ENCODE results near the gene TUBGCP2. TPM values are rescaled to one million over a fixed set of nuclear protein-coding genes. Genes with fewer than 3 reads are reported as not detected.

TUBGCP2 gene
- total RNA-seq, 1 donor: 66.9 TPM

DNA sequence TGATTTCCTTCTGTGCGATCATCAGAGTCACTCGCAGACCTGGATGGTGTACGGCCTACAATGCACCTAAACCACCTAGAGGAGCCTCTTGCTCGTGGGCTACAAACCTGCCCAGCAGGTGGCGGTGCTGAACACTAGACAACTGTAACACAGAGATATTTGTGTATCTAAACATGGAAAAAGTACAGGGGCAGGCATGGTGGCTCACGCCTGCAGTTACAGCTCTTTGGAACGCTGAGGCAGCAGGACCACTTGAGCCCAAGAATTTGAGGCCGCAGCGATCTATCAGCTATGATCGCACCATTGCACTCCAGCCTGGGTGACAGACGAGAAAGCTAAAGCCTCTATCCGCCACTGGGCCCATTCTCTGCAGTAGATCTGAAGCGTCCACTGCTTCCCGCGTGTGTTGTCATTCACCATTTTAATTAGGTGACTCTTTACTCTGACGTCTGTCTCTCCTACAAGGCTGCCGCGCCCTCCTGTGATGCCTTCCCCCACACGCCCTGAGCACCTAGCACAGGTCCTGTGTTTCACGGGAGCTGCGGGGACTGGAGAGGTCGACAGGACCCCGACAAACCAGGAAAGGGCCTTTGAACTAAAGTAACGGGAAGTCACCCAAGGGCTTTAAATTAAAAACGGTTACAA is 774 bp downstream of the TUBGCP2 start:
- DNase-seq (ENCODE audit: low read depth): peak; percentile 66

DNA sequence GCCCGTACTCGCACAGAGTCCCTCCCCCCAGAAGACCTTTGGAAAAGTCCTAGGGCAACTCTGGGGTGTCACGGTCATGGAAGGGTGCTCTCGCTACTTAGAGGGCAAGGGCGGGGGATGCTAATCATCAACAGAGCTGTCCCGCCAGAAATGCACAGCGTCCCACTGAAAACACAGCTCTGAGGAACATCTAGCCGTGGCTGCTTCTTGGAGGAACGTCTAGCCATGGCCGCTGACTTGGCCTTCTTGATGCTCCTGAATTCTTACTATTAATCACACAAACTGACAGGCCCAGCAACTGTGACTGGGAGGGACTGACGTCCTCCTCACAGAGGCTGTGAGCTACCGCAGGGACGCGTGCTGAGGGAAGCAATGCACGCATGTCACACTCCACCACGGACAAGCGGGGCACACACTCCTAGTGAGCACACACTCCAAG is 1.7 kb downstream of the TUBGCP2 start:
- TF ChIP-seq, protein P1, sequence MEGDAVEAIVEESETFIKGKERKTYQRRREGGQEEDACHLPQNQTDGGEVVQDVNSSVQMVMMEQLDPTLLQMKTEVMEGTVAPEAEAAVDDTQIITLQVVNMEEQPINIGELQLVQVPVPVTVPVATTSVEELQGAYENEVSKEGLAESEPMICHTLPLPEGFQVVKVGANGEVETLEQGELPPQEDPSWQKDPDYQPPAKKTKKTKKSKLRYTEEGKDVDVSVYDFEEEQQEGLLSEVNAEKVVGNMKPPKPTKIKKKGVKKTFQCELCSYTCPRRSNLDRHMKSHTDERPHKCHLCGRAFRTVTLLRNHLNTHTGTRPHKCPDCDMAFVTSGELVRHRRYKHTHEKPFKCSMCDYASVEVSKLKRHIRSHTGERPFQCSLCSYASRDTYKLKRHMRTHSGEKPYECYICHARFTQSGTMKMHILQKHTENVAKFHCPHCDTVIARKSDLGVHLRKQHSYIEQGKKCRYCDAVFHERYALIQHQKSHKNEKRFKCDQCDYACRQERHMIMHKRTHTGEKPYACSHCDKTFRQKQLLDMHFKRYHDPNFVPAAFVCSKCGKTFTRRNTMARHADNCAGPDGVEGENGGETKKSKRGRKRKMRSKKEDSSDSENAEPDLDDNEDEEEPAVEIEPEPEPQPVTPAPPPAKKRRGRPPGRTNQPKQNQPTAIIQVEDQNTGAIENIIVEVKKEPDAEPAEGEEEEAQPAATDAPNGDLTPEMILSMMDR (IDR thresholded peaks at IDR 0.05; ENCODE audit: insufficient read depth, low read depth, low read length): no peak
- no peak overlapping the region for H3K4me3 ChIP-seq (ENCODE audit: low read depth, low read length)
- DNase-seq (ENCODE audit: low read depth): no peak

More for the DNA sequence above, 774 bp downstream of the TUBGCP2 start:
- TF ChIP-seq, protein P1 (IDR thresholded peaks at IDR 0.05; ENCODE audit: insufficient read depth, low read depth, low read length): peak; percentile 73
- H3K4me3 ChIP-seq (ENCODE audit: low read depth, low read length): peak overlapping the region; percentile 83

DNA sequence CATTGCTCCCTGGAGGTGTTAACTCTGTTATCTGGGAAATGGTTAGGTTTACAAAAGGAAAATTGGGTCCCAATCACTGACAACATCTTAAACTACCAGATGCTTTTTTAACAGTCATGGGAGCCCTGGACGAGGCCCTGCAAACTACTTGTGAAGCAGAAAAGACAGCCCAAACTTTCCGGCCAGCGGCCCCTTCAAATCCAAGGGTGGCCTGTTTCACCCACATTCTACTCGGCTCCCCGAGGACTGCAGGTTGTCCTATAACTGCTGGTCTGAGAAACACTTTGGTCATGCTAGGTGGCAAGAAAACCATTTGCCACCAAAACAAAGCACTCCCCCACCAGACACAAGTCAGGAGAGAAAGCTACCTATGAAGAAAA is 2.6 kb downstream of the TUBGCP2 start:
- no peak overlapping the region for H3K4me3 ChIP-seq (ENCODE audit: low read depth, low read length)
- TF ChIP-seq, protein P1 (IDR thresholded peaks at IDR 0.05; ENCODE audit: insufficient read depth, low read depth, low read length): no peak

DNA sequence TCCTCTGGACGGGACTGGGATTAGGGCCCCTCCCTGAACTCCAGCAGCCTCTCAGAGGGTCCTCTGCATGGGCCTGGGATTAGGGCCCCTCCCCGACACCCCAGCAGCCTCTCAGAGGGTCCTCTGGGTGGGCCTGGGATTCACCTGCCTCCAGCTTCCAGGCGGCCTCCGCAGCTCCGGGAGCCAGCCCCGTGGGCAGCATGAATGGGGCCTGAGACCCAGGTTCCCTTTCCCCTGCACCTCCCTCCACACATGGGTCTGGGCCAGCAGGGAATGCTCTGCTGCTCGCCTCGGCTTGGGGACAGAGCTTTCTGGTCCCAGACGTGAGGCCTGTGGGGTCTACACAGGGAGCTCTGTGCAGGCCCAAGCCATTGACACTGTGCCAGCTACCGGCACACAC is 5.5 kb downstream of the TUBGCP2 start:
- DNase-seq (ENCODE audit: low read depth): no peak
- H3K4me3 ChIP-seq (ENCODE audit: low read depth, low read length): no peak overlapping the region
- TF ChIP-seq, protein P1 (IDR thresholded peaks at IDR 0.05; ENCODE audit: insufficient read depth, low read depth, low read length): no peak

More for the DNA sequence above, 2.6 kb downstream of the TUBGCP2 start:
- no peak for DNase-seq (ENCODE audit: low read depth)

DNA sequence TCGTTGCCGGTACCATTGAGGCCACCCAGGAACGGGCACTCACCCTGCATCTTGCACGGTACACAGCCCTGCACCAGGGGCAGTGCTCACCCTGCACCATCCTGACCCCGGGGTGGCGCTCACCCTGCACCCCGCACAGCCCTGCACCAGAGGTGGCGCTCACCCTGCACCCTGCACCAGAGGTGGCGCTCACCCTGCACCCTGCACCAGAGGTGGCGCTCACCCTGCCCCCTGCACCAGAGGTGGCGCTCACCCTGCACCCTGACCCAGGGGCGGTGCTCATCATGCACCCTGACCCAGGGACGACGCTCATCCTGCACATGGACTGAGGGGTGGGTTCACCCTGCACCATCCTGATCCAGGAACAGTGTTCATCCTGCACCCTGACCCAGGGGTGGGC is 6.4 kb downstream of the TUBGCP2 start:
- TF ChIP-seq, protein P1 (IDR thresholded peaks at IDR 0.05; ENCODE audit: insufficient read depth, low read depth, low read length): no peak
- DNase-seq (ENCODE audit: low read depth): no peak
- H3K4me3 ChIP-seq (ENCODE audit: low read depth, low read length): no peak overlapping the region

DNA sequence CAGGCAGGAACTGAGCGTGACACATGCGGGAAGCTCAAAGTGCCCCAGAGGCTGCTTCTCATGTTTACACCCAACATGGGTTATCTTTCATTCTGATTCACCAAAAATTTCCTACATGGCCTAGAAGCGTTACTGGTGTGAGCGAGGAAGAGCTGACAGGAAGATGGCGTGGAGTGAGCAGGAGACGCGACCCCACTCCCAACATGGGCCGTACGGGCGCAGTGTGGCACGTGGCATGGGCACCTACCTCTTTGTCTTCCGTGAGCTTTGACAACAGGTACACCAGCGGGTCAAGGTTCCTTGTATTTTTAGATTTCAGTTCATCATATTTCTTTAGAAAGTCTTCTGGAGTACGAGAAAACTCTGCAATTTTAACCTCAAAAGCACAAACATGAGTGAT is 8.9 kb downstream of the TUBGCP2 start:
- no peak overlapping the region for H3K4me3 ChIP-seq (ENCODE audit: low read depth, low read length)
- no peak for DNase-seq (ENCODE audit: low read depth)
- TF ChIP-seq, protein P1 (IDR thresholded peaks at IDR 0.05; ENCODE audit: insufficient read depth, low read depth, low read length): no peak

DNA sequence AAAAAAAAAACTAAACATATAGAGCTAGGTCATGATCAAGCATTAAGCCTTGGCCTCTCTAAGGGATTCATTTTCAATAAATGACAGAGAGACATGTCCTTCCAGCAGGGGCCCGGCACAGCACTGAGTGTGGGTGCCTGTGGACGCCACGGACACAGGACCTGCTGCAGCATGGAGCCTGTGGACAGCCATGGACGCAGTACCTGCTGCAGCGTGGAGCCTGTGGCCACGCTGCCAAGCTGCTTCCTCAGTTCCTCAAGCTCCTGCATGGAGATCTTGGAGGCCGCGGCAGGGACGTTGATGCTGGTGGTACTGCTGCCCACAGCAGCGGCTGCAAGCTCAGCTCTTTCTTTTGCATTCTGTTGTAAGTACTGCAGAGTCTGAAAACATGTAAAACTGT is 9.4 kb downstream of the TUBGCP2 start:
- H3K4me3 ChIP-seq (ENCODE audit: low read depth, low read length): no peak overlapping the region
- no peak for DNase-seq (ENCODE audit: low read depth)
- TF ChIP-seq, protein P1 (IDR thresholded peaks at IDR 0.05; ENCODE audit: insufficient read depth, low read depth, low read length): no peak
